ENCODE data around the gene PITRM1.
"Not testable (repeated sequence)": the region's sequence is repeated elsewhere in the genome, so short reads cannot be mapped to it uniquely, and the experiment has no call there.

The PITRM1 gene

DNA sequence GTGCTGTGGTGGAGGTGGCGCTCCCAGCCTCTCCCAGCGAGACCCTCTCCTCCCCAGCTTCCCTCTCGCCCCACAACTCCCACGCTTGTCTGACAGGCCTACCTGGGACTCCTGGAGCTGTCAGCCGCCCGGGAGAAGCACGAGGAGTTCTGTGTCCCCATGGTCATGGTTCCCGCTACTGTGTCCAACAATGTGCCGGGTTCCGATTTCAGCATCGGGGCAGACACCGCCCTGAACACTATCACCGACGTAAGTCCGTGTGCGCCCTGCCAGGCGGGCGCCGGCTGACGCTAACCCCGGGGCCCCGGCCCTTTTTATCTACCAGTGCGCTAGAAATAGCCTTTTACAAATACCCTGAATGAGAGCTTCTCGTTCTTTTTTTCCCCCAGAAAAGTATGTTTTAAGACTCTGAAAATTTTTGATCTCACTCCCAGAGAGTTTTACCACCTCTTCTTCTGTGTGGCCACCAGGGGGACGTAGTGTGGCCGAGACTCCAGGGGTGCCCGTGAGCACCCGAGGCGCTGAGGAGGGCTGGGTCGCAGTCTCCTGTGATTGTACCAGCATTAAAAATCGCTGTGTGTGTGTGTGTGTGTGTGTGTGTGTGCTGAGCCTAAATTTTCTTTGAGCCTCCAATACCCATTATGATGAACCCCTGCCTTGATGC is 52.7 kb downstream of the PITRM1 start:
- DNase-seq: no peak

DNA sequence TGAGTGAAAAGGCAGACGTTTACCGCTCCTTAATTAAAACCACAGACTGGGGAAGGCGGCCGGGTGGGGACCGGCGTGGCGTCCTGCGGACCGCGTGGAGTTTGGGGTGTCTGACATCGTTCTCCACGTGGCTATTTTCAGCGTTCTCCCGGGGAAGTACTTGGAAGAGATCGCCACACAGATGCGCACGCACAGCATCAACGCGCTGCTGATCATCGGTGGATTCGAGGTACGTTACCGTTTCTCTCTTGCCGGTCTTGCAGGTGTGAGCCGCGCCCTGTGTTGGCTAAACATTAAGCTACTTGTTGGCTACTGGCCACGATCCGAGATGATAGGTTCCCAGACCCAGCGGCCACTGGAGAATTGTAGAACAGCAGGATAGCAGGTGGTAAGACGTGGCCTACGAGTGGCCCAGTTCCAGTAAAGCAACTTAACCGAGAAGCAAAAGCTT is 53.9 kb downstream of the PITRM1 start:
- no peak for DNase-seq

DNA sequence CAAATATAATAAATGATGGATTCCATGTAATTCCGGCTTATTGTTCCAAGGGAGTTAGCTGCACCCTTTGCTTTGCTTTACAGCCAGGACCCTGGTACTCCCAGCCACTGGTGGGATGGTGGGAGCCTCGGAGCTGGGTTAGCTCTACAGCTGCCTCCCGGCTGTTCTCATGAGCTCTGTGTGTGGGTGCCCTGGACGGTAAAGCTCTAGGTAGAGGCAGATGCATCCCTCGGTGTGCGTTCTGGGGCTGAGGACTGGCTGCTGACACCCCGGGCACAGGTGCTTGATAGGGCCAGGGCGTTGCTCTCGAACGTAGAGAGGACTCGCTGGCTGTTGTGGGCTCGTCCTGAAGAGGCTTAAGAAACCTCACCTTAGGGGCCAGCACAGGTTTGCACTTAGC is 55.1 kb downstream of the PITRM1 start:
- no peak for DNase-seq

DNA sequence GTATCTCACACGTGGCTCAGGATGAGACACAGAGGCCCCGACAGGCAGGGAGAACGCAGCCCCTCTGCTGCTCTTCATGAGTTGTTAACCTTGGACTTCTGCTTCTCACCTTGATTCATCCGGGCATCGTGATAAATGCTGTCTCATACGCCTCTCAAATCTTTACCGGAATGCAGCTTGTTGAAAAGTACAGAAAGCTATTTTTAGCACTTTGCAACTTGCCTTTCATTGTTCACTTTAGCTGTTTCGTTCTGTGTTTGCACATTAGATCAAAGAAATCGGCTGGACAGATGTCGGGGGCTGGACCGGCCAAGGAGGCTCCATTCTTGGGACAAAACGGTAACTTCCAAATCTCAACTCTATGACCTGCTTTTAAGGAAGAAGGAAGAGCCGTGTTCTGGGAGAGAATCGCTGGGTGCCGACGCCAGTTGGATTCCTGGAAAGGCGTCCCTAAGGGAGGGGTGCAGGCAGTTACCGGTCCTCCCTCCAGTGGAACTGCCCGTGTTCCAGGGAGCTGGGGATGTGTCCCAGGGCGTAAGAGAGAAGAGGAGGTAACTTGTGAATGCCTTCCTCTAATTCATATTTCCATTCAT is 56.0 kb downstream of the PITRM1 start:
- no peak for DNase-seq

DNA sequence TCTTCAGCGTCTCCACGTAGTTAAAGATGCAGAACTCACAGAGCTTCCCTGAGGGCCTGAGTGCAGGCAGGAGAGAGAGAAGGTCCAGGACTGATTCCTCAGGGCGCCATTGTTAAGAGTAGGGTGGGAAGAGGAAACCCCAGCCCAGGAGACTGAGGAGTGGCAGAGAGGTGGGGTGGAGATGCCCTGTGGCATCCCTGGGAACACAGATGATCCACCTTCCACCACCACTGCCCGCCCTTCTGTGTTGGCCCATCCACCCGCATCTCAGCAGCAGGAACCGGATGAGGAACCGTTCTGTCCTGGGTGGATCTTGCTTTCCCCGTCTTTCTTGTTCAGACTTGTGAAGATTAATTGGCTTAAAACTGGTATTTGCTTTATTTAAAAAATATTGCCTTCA is 56.9 kb downstream of the PITRM1 start:
- DNase-seq: no peak

DNA sequence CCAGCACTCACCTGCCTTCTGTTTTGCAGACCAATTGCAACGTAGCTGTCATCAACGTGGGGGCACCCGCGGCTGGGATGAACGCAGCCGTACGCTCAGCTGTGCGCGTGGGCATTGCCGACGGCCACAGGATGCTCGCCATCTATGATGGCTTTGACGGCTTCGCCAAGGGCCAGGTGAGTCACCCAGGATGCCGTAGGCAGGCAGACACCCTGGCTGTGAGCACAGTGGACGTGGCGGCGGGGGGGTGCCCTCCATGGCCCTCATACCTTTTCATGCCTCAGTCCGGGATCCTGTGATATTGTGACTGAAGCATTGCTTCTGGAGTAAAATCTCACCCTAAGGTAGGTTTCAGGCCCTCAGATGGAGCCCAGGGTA is 59.2 kb downstream of the PITRM1 start:
- DNase-seq: no peak

DNA sequence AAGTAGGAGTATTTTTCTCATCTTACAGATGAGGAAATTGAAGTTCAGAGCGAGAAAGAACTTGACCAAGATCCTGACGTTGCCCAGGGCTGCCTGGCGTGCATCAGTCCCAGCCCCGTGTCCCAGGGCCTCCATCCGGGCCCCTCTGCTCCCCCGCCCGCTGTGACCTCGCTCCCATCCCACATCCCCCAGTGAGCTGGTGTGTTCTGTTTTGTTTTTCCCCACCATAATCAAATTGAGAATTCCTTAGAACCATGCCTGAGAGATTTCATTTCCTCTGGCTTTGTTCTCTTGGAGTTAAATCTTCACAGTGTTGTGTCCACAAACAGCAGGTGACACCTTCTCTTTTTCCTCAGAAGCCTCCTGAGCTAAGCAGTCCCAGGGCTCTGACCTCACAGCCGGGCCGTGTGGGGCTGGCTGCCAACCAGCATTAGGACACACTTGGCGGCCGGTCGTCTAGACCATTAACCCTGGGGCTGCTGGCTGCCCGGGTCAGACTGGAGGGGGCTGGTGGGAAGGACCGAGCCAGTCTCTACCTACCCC is 60.9 kb downstream of the PITRM1 start:
- DNase-seq: no peak

DNA sequence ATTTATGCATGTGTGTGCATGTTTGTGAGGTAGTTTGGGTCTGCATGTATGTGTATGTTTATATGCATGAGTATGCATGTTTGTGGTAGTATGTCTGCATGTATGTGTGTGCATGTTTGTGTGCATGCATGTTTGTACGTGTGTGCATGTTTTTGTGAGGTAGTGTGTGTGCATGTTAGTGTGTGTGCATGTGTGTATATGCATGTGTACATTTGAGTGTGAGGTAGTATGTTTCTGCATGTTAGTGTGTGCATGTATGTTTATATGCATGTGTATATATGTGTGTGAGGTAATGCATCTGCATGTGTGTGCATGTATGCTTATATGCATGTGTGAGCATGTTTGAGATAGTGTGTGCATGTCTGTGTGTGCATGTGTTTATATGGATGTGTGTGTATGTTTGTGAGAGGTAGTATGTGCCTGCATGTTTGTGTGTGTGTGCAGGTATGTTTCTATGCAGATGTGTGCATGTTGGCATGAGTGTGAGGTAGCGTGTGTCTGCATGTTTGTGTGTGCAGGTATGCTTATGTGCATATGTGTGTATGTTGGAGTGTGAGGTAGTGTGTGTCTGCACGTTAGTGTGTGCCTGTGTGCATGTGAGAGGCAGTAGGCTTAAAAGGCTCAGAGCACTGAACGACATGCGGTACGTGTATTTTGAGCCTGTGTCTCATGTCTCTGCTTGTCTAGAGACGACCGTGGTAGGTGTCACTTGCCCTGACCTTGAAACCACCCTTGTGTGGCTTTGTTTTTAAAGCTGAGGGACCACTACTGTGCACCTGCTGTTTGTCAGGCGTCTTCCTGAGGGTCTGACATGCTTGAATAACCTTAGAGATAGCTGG is 61.6 kb downstream of the PITRM1 start:
- DNase-seq: no peak

DNA sequence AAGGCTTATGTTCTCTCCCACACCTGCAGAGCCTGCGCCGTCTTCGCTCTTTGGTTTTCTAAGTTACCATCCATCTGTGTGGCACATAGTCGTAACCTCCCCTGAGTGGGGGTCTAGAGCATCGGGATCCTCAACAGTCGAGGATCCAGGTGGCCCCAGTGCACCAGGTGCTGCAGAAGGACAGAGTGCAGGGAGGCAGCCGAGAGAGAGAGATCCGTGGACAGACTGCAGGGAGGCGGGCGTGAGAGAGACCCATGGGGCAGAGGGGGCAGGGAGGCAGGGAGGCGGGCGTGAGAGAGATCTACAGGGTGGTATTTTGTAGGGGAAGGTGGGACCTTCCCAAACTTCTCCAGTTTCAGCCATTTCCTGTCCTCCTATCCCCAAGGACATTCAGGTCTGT is 62.9 kb downstream of the PITRM1 start:
- DNase-seq: no peak

DNA sequence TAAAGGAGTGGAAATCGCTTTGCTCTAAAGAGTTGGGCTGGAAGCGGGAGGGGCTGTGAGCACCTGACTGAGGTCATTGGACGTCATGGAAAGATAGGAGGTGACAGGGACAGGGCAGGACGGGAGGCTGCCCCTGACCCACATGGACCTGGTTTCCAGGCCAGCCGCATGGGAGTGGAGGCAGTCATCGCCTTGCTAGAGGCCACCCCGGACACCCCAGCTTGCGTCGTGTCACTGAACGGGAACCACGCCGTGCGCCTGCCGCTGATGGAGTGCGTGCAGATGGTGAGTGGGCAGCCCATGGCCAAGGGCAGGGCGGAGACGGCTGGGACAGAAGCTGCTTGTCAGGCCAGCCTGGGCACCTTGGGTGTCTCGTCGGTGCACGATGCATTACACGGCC is 63.4 kb downstream of the PITRM1 start:
- no peak for DNase-seq

DNA sequence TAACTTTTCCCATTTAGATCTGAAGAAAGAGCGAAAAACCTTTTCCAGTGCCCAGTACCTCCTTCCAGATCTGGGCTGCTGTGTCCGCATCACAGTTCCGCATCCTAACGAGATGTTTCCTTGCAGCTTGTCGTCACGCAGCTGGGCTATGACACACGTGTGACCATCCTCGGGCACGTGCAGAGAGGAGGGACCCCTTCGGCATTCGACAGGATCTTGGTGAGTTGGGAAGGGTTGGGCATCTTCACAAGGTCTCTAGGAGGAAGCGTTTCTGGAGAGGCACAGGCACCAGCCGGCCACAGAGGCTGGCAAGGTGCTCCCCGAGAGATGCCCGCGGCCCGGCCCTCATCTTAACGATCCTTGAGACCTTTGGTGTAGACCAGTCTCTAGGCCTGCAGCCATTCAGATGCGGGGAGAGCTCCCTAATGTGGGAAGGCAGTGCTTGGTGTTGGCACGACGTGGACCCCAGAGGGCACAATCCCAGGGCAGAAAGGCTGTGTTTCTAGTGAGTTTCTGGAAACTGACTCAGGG is 63.9 kb downstream of the PITRM1 start:
- no peak for DNase-seq

DNA sequence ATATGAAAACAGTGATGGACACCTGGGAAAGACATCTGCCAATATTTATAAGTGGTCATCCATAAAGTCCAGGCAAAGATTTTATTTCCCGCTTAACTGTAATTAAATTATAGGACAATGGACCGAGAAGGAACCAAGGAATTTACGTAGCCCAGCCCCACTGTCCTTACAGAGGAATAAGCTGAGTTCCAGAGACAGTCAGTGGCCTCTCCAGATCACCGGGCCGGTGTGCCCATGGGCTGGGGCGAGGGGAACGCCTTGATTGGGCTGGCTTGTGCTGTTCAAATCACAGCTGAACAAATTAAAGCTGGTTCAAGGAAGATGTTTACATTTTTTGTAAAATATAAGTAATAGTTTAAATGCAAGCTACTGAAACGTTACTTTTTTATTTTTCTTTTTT is 64.5 kb downstream of the PITRM1 start:
- no peak for DNase-seq

DNA sequence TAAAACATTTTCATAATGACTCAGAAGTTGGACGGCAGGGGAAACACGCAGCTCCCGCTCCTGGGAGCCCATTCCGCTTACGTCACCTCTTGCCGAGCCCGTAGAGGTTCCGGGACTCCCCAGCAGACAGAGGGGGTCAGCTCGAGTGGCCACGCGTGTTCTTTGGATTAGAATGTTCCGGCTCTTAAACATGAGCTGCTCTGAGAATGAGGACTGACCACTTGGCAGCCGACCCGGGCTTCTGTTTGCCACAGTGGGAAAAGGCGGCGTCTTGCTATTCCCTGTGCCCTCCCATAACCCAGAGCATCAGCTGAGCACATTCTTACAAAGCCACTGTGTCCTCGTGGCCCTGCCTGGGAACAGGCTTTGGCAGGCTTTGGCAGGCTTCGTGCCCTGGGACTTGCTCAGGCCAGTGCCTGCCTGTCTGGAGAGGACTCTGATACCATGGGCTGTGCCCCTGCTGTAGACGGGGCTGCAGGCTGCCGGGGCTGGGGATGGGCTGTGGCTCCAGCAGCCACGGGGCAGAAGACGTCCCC is 65.1 kb downstream of the PITRM1 start:
- DNase-seq: no peak

DNA sequence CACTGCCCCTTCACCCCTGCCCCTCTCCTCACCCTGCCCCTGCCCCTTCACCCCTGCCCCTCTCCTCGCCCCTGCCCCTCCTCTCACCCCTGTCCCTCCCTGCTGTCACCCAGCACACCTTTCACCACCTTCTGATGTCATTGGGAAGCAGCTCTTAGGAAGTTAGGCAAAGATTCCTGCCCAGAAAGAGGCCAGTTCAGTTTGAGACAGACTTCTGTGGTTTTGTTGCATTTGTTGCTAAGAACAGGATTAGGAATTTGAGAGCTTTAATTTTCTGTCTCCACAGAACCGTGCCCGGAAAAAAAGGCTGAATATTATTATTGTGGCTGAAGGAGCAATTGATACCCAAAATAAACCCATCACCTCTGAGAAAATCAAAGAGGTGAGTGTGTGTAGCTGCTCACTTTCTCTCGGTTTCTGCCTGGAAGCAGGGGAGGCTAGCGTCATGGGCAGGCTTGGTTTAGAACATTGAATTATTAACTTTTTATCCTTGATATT is 65.6 kb downstream of the PITRM1 start:
- DNase-seq: no peak

DNA sequence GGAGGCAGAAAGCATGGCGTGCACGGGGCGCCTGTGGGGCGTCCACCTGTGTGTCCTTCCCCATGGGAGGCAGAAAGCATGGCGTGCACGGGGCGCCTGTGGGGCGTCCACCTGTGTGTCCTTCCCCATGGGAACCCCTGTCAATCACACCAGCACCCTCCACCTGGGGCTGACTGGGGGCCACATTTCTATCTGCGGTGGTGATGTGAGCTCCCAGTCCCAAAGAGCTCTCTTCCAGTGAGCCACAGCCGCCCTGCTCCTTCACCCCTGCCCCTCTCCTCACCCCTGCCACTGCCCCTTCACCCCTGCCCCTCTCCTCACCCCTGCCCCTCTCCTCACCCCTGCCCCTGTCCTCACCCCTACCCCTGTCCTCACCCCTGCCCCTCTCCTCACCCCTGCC is 66.3 kb downstream of the PITRM1 start:
- DNase-seq: not testable (repeated sequence)

DNA sequence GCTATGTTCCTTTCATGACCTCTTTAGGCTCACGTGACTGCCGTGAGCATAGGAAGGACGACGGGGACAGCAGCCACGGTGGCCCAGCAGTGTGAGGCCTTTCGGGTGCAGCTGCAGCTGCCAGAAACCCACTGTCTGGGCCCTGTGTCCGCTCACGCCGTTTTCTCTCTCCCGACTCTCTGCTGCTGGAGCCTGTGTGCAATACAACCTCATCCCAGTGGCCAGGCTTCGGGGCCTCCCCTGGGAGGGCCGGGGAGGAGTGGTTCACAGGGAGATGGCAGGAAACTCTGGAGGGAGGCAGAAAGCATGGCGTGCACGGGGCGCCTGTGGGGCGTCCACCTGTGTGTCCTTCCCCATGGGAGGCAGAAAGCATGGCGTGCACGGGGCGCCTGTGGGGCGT is 66.7 kb downstream of the PITRM1 start:
- DNase-seq: no peak

DNA sequence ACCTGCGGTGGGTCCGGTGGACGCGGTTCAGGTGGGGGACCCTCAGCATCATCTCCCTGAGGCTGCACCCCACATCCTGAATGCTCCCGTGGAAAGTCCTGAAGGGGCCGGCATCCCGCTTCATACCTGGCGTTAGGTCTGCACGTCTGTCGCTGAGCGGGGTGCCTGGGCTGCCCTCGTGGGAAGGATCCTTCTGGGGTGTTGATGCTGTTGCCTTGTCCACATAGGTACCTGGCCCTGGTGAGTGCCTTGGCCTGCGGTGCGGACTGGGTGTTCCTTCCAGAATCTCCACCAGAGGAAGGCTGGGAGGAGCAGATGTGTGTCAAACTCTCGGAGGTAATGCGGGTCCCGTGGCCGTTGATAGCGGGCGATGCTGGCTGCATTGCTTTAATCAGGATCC is 67.4 kb downstream of the PITRM1 start:
- no peak for DNase-seq

DNA sequence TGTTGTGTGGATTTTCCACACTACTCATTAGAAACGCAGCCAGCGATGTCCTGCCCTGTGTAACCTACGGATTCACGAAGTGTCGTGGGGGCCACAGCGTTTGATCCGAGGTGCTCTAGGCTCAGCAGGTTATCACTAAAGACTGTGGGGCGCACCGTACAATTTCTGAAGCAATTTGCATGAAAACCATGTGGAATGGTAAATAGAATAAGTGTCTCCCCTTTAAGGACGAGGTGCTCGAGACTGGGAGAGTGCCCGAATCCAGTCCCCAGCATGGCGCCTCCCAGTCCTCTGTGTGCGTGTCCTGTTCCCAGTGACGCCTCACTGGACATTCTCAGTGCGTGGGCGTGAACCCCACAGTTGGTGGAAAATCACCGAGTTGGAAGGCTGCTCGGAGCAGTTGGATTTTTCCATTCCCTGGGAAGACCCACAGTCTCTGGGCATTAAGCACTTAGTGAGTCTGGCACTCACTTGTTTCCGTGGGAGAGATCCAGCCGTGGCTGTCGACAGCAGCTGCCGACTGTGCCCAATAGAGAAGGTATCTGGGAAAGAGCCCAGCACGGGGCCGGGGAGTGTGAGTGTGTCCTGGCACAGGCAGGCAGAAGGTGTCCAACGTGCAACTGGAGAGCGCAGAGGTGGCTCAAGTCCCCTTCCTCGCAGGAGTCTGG is 68.2 kb downstream of the PITRM1 start:
- no peak for DNase-seq

DNA sequence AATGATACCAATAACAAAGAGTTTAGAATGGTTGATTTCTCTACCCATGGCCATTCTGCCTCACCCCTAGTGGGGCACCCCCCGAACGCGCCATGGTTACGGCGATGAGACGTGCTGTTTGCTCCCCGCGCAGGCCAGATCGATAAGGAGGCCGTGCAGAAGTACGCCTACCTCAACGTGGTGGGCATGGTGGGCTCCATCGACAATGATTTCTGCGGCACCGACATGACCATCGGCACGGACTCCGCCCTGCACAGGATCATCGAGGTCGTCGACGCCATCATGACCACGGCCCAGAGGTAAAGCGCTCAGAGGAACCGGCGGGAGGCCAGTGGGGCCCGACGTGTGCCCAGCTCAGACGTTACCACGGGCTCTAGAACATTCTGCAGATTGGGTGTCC is 68.9 kb downstream of the PITRM1 start:
- DNase-seq: no peak

DNA sequence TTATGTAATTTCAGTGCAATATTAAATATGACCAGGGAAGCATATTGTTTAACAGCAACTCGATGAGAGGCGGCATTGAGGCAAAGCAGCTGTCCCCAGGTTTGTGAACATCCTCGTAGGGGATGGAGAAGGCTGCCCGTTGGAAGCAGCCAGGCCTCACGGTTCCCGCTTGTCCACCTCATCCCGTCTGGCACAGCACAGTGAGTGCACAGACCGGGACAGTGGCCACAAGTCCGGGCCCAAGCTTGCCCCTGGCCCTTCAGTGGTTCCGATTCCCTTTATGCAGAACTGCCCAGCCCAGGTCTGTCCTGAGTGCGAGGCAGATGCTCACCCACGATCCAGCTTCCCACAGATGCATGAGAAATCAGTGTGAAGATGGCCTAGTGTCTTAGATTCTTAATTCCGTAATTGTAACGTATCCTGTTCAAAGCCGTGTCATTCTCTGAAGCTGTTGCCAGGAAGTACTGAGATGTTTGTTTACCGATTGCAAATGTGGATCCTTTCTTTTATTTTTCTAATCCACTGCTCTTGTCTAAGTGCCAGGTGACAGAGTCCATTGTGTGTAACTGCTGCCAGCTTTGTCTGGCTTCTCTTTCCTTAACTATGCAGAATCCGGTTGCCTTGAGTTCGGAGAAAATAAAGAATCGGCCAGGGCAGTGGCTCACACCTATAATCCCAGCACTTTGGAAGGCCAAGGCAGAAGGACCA is 69.7 kb downstream of the PITRM1 start:
- no peak for DNase-seq

DNA sequence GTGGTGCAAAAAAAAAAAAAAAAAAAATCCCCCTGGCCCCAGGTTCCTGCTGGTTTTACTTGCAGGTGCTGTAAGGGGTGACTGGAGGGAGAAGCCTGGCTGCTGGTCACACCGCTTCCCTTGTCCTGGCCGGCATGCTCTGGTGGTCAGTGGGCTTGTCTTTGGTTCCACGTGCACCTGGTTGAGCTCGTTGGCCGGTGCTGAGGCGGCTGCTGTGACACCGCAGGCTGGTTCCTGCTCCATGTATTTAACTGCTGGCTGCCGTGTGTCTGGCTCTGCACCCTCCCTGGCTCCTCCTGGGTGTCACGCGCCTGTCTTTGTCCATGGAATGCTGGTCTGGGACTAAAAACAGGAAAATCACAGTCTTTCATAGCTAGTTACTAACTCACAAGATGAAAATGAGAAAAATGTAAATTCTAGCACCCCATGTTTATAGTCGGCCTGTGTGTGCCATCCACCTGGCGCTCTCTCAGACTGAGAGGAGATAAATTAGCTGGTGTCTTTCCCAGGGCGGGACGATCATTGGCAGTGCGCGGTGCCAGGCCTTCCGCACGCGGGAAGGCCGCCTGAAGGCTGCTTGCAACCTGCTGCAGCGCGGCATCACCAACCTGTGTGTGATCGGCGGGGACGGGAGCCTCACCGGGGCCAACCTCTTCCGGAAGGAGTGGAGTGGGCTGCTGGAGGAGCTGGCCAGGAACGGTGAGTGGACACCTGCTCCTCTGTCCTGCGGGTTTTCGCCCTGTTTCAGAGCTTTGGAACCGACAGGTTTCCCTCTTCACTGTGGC is 71.5 kb downstream of the PITRM1 start:
- DNase-seq: no peak
